Upper lobe of right lung (tissue), 1 donor: Measurements from ENCODE around the gene RNF150. TPM values are rescaled to one million over a fixed set of nuclear protein-coding genes. Genes with fewer than 3 reads are reported as not detected.

ENCODE experiments used
- ATAC-seq: fragments of 200-7000 bp; cut with Tn5 transposase; one replicate; pipeline ENCODE4 v1.9.1; 2020; ENCODE audit warnings: mild to moderate bottlenecking, moderate library complexity
- DNase-seq: peaks from one replicate; pipeline ENCODE4 v3.0.0-alpha.2; 2020
- H3K27ac ChIP-seq: fragments of 200-600 bp; one replicate; pipeline ENCODE4 v1.8.0; 2022
- H3K27me3 ChIP-seq: fragments of 200-600 bp; one replicate; pipeline ENCODE4 v1.8.0; 2022; ENCODE audit warnings: mild to moderate bottlenecking
- H3K36me3 ChIP-seq: fragments of 200-600 bp; one replicate; pipeline ENCODE4 v1.8.0; 2022
- H3K4me1 ChIP-seq: fragments of 200-600 bp; one replicate; pipeline ENCODE4 v1.8.0; 2022
- H3K4me3 ChIP-seq: fragments of 200-600 bp; one replicate; pipeline ENCODE4 v1.8.0; 2022; ENCODE audit warnings: mild to moderate bottlenecking
- H3K9me3 ChIP-seq: fragments of 200-600 bp; one replicate; pipeline ENCODE4 v1.8.0; 2022
- intact Hi-C: fragments of 100-400 bp; cut with DNase I; formaldehyde crosslinking; loops from one replicate; pipeline ENCODE4 v1.11.0; 2022
- total RNA-seq: library from RNA; stranded (reverse); fragmentation: NEBNext Ultra II Directional; extraction: Animal tissue kit (Norgen Biotek cat#: 25700); gene quantifications from one replicate; pipeline ENCODE4 v1.2.1, GENCODE V29; 2021
- TF ChIP-seq, protein P1 (sequence below): fragments of 200-600 bp; IDR thresholded peaks from one replicate; pipeline ENCODE4 v1.8.0; 2022; ENCODE audit warnings: antibody characterized with exemption
- donor health status: DM: no; HTN: yes; CAD: no; lungs with severe emphysema.

The RNF150 gene
- total RNA-seq, 1 donor from 2014 or later: 2.4 TPM

DNA sequence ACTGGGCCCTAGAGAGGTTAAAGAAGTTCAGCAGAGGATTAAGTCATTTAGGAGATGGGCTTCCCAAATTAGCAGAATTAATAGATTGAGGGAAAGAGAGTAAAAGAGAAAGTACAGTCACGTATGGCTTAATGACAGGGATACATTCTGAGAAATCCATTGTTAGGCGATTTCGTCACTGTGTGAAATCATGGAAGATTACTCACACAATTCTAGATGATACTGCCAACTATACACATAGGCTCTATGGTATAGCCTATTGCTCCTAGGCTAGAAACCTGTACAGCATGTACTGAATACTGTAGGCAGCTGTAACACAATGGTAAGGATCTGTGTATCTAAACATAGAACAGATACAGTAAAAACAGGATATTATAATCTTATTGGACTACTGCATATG, 180.6 kb downstream of the RNF150 start:
- TF ChIP-seq, protein P1, sequence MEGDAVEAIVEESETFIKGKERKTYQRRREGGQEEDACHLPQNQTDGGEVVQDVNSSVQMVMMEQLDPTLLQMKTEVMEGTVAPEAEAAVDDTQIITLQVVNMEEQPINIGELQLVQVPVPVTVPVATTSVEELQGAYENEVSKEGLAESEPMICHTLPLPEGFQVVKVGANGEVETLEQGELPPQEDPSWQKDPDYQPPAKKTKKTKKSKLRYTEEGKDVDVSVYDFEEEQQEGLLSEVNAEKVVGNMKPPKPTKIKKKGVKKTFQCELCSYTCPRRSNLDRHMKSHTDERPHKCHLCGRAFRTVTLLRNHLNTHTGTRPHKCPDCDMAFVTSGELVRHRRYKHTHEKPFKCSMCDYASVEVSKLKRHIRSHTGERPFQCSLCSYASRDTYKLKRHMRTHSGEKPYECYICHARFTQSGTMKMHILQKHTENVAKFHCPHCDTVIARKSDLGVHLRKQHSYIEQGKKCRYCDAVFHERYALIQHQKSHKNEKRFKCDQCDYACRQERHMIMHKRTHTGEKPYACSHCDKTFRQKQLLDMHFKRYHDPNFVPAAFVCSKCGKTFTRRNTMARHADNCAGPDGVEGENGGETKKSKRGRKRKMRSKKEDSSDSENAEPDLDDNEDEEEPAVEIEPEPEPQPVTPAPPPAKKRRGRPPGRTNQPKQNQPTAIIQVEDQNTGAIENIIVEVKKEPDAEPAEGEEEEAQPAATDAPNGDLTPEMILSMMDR: no peak
- no peaks in the 10 kb centered on the region for H3K36me3 ChIP-seq
- H3K4me1 ChIP-seq: no peaks in the 10 kb centered on the region
- intact Hi-C loops: no loop called here
- ATAC-seq: no peak
- H3K27me3 ChIP-seq: no peaks in the 10 kb centered on the region
- no peak for DNase-seq
- H3K9me3 ChIP-seq: no peaks in the 10 kb centered on the region
- no peak overlapping the region for H3K27ac ChIP-seq
- no peak overlapping the region for H3K4me3 ChIP-seq

DNA sequence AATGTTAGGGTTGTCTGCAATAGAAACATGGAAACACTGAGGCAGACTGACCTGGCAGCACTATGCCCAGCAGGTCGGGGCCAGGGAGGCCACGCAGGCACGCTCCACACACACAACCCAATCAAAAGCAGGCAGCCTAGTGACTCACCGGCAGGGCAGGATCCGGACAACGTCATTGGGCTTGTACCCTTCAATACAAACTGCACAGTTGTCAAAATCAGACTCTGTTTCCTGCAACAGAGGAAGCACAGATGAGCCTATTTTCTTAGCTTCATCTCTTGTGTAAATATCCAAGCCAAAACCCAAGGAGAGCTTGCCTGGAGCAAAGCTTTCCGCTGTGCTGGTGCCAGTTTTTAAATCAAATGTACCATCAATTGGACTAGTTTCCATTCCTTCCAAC, 185.8 kb downstream of the RNF150 start:
- no peak overlapping the region for H3K4me3 ChIP-seq
- intact Hi-C loops: no loop called here
- no peak for ATAC-seq
- no peaks in the 10 kb centered on the region for H3K9me3 ChIP-seq
- H3K27me3 ChIP-seq: no peaks in the 10 kb centered on the region
- DNase-seq: no peak
- H3K27ac ChIP-seq: no peak overlapping the region
- no peaks in the 10 kb centered on the region for H3K36me3 ChIP-seq
- H3K4me1 ChIP-seq: no peaks in the 10 kb centered on the region
- TF ChIP-seq, protein P1: no peak

DNA sequence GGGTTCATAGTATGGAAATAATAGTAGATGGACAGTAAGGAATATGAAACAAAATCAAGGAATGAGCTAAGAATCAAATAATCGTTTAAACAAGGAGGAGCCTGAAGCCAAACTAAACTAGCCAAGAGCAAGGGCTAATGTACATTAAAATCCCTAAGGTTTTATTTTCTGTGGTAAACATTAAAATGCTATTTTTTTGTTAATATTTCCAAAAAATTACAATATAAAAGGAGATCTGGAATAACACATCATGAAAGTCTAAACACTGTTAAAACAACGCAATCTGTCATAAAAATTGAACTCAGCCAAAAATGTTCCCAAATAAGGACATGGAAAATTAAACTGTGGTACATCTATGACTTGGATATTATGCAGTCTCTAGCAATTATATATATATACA, 188.2 kb downstream of the RNF150 start:
- Histone ChIP-seq H3K4me3 (no peak overlapping the region), H3K27me3 (no peaks in the 10 kb centered on the region), H3K27ac (no peak overlapping the region), H3K36me3 (no peaks in the 10 kb centered on the region), H3K4me1 (no peaks in the 10 kb centered on the region), H3K9me3 (no peaks in the 10 kb centered on the region)
- DNase-seq: no peak
- TF ChIP-seq, protein P1: no peak
- no peak for ATAC-seq
- intact Hi-C loops: no loop called here

DNA sequence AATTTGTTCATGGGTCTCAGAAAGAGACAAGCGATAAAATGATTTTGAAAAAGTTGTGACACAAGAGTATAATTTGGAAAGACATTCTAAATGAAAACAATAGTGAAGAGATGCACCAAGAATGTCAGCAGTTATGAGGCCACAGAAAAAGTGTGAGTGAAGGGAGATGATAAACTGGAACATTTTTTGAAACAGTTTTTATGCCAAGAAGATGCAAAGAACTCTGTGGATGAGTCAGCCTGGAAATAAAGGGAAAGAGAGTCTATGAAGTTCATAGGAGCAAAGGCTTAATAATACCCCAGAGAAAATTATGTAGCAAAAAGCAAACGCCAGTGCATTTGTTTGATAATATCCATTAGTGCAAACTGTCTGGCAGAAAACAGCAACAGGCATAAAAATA, 188.7 kb downstream of the RNF150 start:
- Histone ChIP-seq H3K4me1 (no peaks in the 10 kb centered on the region), H3K27ac (no peak overlapping the region), H3K4me3 (no peak overlapping the region), H3K9me3 (no peaks in the 10 kb centered on the region), H3K27me3 (no peaks in the 10 kb centered on the region), H3K36me3 (no peaks in the 10 kb centered on the region)
- TF ChIP-seq, protein P1: no peak
- ATAC-seq (no peak), DNase-seq (no peak)
- intact Hi-C loops: no loop called here

DNA sequence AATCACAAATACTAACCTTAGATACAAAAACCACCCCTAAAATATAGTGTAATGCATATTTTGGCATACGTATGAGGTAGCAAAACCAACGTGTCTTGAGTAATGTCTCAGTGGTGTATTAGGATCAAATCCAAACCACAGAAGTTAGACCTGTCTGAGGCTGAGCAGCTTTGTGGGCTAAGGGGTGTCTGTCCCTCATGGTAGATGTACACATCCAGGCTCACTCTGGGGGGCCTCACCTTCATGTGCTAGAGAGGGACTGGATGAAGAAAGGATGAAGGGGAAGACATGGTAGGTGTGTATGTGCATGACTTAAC, 189.1 kb downstream of the RNF150 start:
- no peak for DNase-seq
- intact Hi-C loops: no loop called here
- no peaks in the 10 kb centered on the region for H3K27me3 ChIP-seq
- no peaks in the 10 kb centered on the region for H3K4me1 ChIP-seq
- ATAC-seq: no peak
- TF ChIP-seq, protein P1: no peak
- H3K9me3 ChIP-seq: no peaks in the 10 kb centered on the region
- no peaks in the 10 kb centered on the region for H3K36me3 ChIP-seq
- no peak overlapping the region for H3K27ac ChIP-seq
- H3K4me3 ChIP-seq: no peak overlapping the region

DNA sequence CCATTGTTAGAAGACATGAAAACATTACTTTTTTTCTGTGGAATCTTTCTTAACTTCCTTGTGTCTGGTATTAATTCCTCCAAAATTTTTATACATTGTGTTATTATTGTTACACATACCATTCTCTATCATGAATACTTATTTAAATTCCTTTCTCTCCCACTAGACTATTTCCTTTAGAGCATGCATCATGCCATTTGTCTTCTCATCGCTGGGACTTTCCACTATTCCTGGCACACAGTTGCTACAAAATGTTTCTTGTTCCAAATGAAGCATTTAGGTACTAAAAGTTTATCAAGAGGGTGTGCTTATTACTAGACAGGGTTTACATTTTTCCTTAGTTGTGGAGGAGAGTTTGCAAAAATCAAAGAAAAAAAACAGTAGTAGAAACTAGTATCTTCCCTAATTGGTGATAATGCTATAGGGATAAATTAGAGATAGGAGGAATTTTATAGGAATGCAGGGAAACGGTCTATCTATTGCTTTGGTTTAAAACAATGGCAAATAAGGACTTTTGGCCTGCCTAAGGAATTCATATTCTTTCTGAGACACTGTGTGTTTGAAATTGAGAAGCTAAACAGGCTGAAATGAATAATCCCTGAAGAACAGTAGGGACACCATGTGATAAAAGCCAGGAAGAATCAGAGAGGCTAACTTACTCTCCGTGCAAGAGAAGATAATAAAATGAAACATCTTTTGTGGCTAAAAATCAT, 189.6 kb downstream of the RNF150 start:
- intact Hi-C loops: no loop called here
- no peak for DNase-seq
- Histone ChIP-seq H3K36me3 (no peaks in the 10 kb centered on the region), H3K27ac (no peak overlapping the region), H3K4me3 (no peak overlapping the region), H3K27me3 (no peaks in the 10 kb centered on the region), H3K9me3 (no peaks in the 10 kb centered on the region), H3K4me1 (no peaks in the 10 kb centered on the region)
- TF ChIP-seq, protein P1: no peak
- no peak for ATAC-seq
